Loucy (cell line): ENCODE measurements around the gene ACSS3.

Experiments used
- EZH2phosphoT487 ChIP-seq: fragments of 200-600 bp; IDR thresholded peaks from 2 replicates; pipeline ENCODE4 v1.6.1; 2018; ENCODE audit warnings: antibody characterized with exemption, mild to moderate bottlenecking, moderate library complexity, borderline replicate concordance
- TF ChIP-seq, protein P1 (sequence below): fragments of 200-600 bp; sonication (generic); conservative IDR thresholded peaks from 2 replicates; pipeline ENCODE4 v1.5.1; 2014; ENCODE audit warnings: mild to moderate bottlenecking, antibody characterized with exemption, low read length

GRCh38 chr12:81212996-81213696 is 135.3 kb downstream of the ACSS3 start:
- TF ChIP-seq, protein P1, sequence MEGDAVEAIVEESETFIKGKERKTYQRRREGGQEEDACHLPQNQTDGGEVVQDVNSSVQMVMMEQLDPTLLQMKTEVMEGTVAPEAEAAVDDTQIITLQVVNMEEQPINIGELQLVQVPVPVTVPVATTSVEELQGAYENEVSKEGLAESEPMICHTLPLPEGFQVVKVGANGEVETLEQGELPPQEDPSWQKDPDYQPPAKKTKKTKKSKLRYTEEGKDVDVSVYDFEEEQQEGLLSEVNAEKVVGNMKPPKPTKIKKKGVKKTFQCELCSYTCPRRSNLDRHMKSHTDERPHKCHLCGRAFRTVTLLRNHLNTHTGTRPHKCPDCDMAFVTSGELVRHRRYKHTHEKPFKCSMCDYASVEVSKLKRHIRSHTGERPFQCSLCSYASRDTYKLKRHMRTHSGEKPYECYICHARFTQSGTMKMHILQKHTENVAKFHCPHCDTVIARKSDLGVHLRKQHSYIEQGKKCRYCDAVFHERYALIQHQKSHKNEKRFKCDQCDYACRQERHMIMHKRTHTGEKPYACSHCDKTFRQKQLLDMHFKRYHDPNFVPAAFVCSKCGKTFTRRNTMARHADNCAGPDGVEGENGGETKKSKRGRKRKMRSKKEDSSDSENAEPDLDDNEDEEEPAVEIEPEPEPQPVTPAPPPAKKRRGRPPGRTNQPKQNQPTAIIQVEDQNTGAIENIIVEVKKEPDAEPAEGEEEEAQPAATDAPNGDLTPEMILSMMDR = no peak
- no peak for TF ChIP-seq EZH2phosphoT487
